Panc1 (cell line): Measurements from ENCODE around the gene DYNLRB2. TPM values are rescaled to one million over a fixed set of nuclear protein-coding genes. Genes with fewer than 3 reads are reported as not detected.

ENCODE experiments used
- ATAC-seq: fragments of 200-7000 bp; cut with Tn5 transposase; 2 replicates; pipeline ENCODE4 v1.9.1; 2020; ENCODE audit warnings: mild to moderate bottlenecking, moderate library complexity
- BruUV-seq: library from RNA; stranded (reverse); fragments of 400-500 nt; replicated peaks from 2 replicates; lab custom pipeline; 2021; lab: Mats Ljungman, UMichigan
- CTCF ChIA-PET: fragments of 300-600 bp; sonication (Branson Sonifier 250); formaldehyde crosslinking; loops from one replicate; lab custom pipeline; 2022; ENCODE audit warnings: antibody characterized with exemption; lab: Charles Lee
- POLR2A ChIA-PET: fragments of 300-600 bp; sonication (Branson Sonifier 250); formaldehyde crosslinking; loops from one replicate; lab custom pipeline; 2022; ENCODE audit warnings: antibody characterized with exemption; lab: Charles Lee
- DNase-seq: peaks from one replicate; pipeline ENCODE4 v3.0.0-alpha.2; 2010; ENCODE audit warnings: low read depth, low spot score
- H3K27ac ChIP-seq: 2 replicates; pipeline ENCODE4 v1.5.1; 2011; ENCODE audit warnings: mild to moderate bottlenecking, low read length, inconsistent platforms
- H3K27me3 ChIP-seq: fragments of 200-500 bp; sonication (Bioruptor generic); 2 replicates; pipeline ENCODE4 v1.6.0; 2014; ENCODE audit warnings: low read length, inconsistent platforms; ENCODE audit not compliant: control insufficient read depth, insufficient read depth
- H3K36me3 ChIP-seq: fragments of 200-500 bp; sonication (Bioruptor generic); 2 replicates; pipeline ENCODE4 v1.5.1; 2014; ENCODE audit warnings: inconsistent platforms, mild to moderate bottlenecking, low read length, moderate library complexity; ENCODE audit not compliant: control insufficient read depth, insufficient read depth
- H3K4me1 ChIP-seq: 2 replicates; pipeline ENCODE4 v1.5.1; 2011; ENCODE audit warnings: inconsistent platforms, mild to moderate bottlenecking, low read length, moderate library complexity; ENCODE audit not compliant: control insufficient read depth, insufficient read depth
- H3K4me3 ChIP-seq, 2 experiments: 2 replicates each; pipeline ENCODE4 v1.5.1; 2011 to 2012; ENCODE audit warnings: low read depth in 2 of 2, low read length in 2 of 2, mild to moderate bottlenecking in 2 of 2, inconsistent platforms in 1 of 2, moderate library complexity in 1 of 2
- H3K9me3 ChIP-seq: fragments of 200-500 bp; sonication (Bioruptor generic); 2 replicates; pipeline ENCODE4 v1.5.1; 2014; ENCODE audit warnings: low read depth, mild to moderate bottlenecking, inconsistent platforms, low read length, moderate library complexity; ENCODE audit not compliant: control insufficient read depth, insufficient read depth
- CTCF ChIP-seq: fragments of 450-650 bp; IDR thresholded peaks from 2 replicates; pipeline ENCODE4 v1.5.1; 2017; ENCODE audit warnings: mild to moderate bottlenecking
- POLR2AphosphoS5 ChIP-seq: IDR thresholded peaks from 2 replicates; pipeline ENCODE4 v1.6.1; 2012; ENCODE audit warnings: mild to moderate bottlenecking, low read depth, low read length, moderate library complexity
- REST ChIP-seq, 2 experiments: IDR thresholded peaks; 2 replicates each; pipeline ENCODE4 v1.6.1; 2011 to 2012; ENCODE audit warnings: low read depth in 2 of 2, control low read depth in 1 of 2, low read length in 1 of 2, mild to moderate bottlenecking in 1 of 2, moderate library complexity in 1 of 2; ENCODE audit not compliant: insufficient read depth in 1 of 2
- SIN3A ChIP-seq: IDR thresholded peaks from 2 replicates; pipeline ENCODE4 v1.6.1; 2012; ENCODE audit warnings: low read depth, mild to moderate bottlenecking, low read length, moderate library complexity, borderline replicate concordance; ENCODE audit not compliant: insufficient read depth
- TCF7L2 ChIP-seq: IDR thresholded peaks from 2 replicates; pipeline ENCODE4 v1.6.1; 2011; ENCODE audit warnings: mild to moderate bottlenecking, low read depth, low read length, inconsistent platforms
- in situ Hi-C: cut with HindIII; loops from 2 replicates; pipeline ENCODE4 v1.10.0; 2016; ENCODE audit warnings: low sequenced_read_pairs, low pct_unique_long_range_greater_than_20kb
- intact Hi-C: fragments of 100-400 bp; cut with micrococcal nuclease; formaldehyde crosslinking; loops from one replicate; pipeline ENCODE4 v1.10.0; 2022; ENCODE audit not compliant: unreplicated experiment
- total RNA-seq: library from RNA; stranded (reverse); gene quantifications from one replicate; pipeline ENCODE4 v1.2.1, GENCODE V29; 2021; ENCODE audit not compliant: unreplicated experiment

DYNLRB2 gene
- total RNA-seq, 1 experiment from 2014 or later, result not detected

- in situ Hi-C loops, result no loop called here
- H3K36me3 ChIP-seq, result no peaks in the 10 kb centered on the region
- no peak for TF ChIP-seq POLR2AphosphoS5
- TF ChIP-seq SIN3A, result no peak
- no peak for TF ChIP-seq REST (IDR thresholded peaks at IDR 0.05; ENCODE audit: insufficient read depth in 1 of 2, low read depth in 2 of 2, low read length in 1 of 2)
- TF ChIP-seq TCF7L2, result no peak
- TF ChIP-seq CTCF, result no peak
- H3K27ac ChIP-seq, result no peak overlapping the region
- intact Hi-C loops, result no loop called here
- no peaks in the 10 kb centered on the region for H3K27me3 ChIP-seq
- BruUV-seq, result no TSS peak
- no peaks in the 10 kb centered on the region for H3K9me3 ChIP-seq
- H3K4me3 ChIP-seq, result no peak overlapping the region
- no peaks in the 10 kb centered on the region for H3K4me1 ChIP-seq
- ChIA-PET CTCF (no interaction called here), POLR2A (no interaction called here)
- DNase-seq (no peak), ATAC-seq (no peak)
These were observed 13.2 kb downstream of the DYNLRB2 start for GRCh38 chr16:80554033-80554432.

- no peak for ATAC-seq
- Histone ChIP-seq H3K36me3 (no peaks in the 10 kb centered on the region), H3K27ac (no peak overlapping the region), H3K27me3 (no peaks in the 10 kb centered on the region), H3K4me1 (no peaks in the 10 kb centered on the region), H3K4me3 (no peak overlapping the region), H3K9me3 (no peaks in the 10 kb centered on the region)
- POLR2A ChIA-PET, result no interaction called here
- no peak for DNase-seq
- intact Hi-C loops (no loop called here), in situ Hi-C loops (no loop called here)
- no TSS peak for BruUV-seq
- CTCF ChIA-PET, result no interaction called here
- TF ChIP-seq REST (IDR thresholded peaks at IDR 0.05; ENCODE audit: insufficient read depth in 1 of 2, low read depth in 2 of 2, low read length in 1 of 2), result no peak
- TF ChIP-seq CTCF, result no peak
- TF ChIP-seq POLR2AphosphoS5, result no peak
- TF ChIP-seq TCF7L2, result no peak
- TF ChIP-seq SIN3A, result no peak
These were observed 15.7 kb downstream of the DYNLRB2 start for GRCh38 chr16:80556481-80556880.
